Measurements from ENCODE around the gene ARHGAP24. TPM values are rescaled to one million over a fixed set of nuclear protein-coding genes. Genes with fewer than 3 reads are reported as not detected.

ARHGAP24 gene
- polyA plus RNA-seq, 2 of the 4 experiments (the other 2 are of a cell fraction), result 1.7 to 12.1 TPM

GRCh38 chr4:85993641-85994040 is 518.7 kb downstream of the ARHGAP24 start:
- DNase-seq (ENCODE audit: low read depth in 1 of 2, low spot score in 1 of 2) (no peak), FAIRE-seq (no peak), ATAC-seq (no peak)
- H3K4me3 ChIP-seq, result no peak overlapping the region
- ChIA-PET CTCF (interaction anchor here (0.9 to 1.5 kb wide), 2 partner anchors 8 to 197 kb away, joined by 3 to 4 read pairs; no protein-coding TSS in a partner anchor), POLR2A (no interaction called here)
- no peaks in the 10 kb centered on the region for H3K4me1 ChIP-seq
- WGBS (ENCODE audit: missing lambda C conversion rate), result 68% methylated on average over 2 of the region's 2 CpGs
- H3K27ac ChIP-seq, result no peak overlapping the region
- no peak for TF ChIP-seq TFCP2L1 (CRISPR knock-in tag; IDR thresholded peaks at IDR 0.05)
- H3K9me3 ChIP-seq, result no peaks in the 10 kb centered on the region
- H3K4me2 ChIP-seq, result no peak overlapping the region

GRCh38 chr4:85994576-85994975 is 519.6 kb downstream of the ARHGAP24 start:
- Histone ChIP-seq H3K4me1 (no peaks in the 10 kb centered on the region), H3K9me3 (no peaks in the 10 kb centered on the region), H3K27ac (no peak overlapping the region), H3K4me3 (no peak overlapping the region), H3K4me2 (no peak overlapping the region)
- TF ChIP-seq CHD2 (IDR thresholded peaks at IDR 0.05; ENCODE audit: low read length, partially characterized antibody) (no peak), MYC (IDR thresholded peaks at IDR 0.05; ENCODE audit: borderline replicate concordance, low read length) (no peak), CTCF (IDR thresholded peaks at IDR 0.05) (no peak), JUNB (IDR thresholded peaks at IDR 0.05) (no peak), CEBPB (IDR thresholded peaks at IDR 0.05) (no peak), REST (IDR thresholded peaks at IDR 0.05) (no peak), TFCP2L1 (CRISPR knock-in tag; IDR thresholded peaks at IDR 0.05) (no peak), SMC3 (IDR thresholded peaks at IDR 0.05) (no peak), FOSL2 (IDR thresholded peaks at IDR 0.05) (no peak), FOSL2 (CRISPR knock-in tag; IDR thresholded peaks at IDR 0.05) (no peak), E2F6 (IDR thresholded peaks at IDR 0.05; ENCODE audit: borderline replicate concordance, low read depth) (no peak), CHD4 (IDR thresholded peaks at IDR 0.05; ENCODE audit: borderline replicate concordance) (no peak), NFE2L2 (conservative IDR thresholded peaks at IDR 0.05; ENCODE audit: low read length) (no peak), ELK1 (IDR thresholded peaks at IDR 0.05; ENCODE audit: low read depth, low read length) (no peak), EHMT2 (IDR thresholded peaks at IDR 0.05; ENCODE audit: low read depth) (no peak), POLR2A (IDR thresholded peaks at IDR 0.05; ENCODE audit: low read length) (no peak)
- FAIRE-seq, result no peak
- no peak for DNase-seq (ENCODE audit: low read depth in 1 of 2, low spot score in 1 of 2)
- ChIA-PET POLR2A (no interaction called here), CTCF (interaction anchor here (0.5 to 1.5 kb wide), 2 partner anchors 9 to 42 kb away, joined by 3 to 4 read pairs; no protein-coding TSS in a partner anchor)
- ATAC-seq, result no peak

GRCh38 chr4:85995361-85995760 is 520.4 kb downstream of the ARHGAP24 start:
- POLR2A ChIA-PET, result no interaction called here
- FAIRE-seq (no peak), DNase-seq (ENCODE audit: low read depth in 1 of 2, low spot score in 1 of 2) (no peak), ATAC-seq (no peak)
- CTCF ChIA-PET, result interaction anchor here (1.5 kb wide), 1 partner anchor 9 kb away, joined by 4 read pairs; no protein-coding TSS in a partner anchor
- WGBS (ENCODE audit: missing lambda C conversion rate), result 79% methylated on average over 5 of the region's 6 CpGs
- Histone ChIP-seq H3K4me1 (no peaks in the 10 kb centered on the region), H3K9me3 (no peaks in the 10 kb centered on the region), H3K27ac (no peak overlapping the region), H3K4me2 (no peak overlapping the region), H3K4me3 (no peak overlapping the region)
- TF ChIP-seq MAZ (IDR thresholded peaks at IDR 0.05; ENCODE audit: borderline replicate concordance, low read depth, low read length) (no peak), CBX2 (IDR thresholded peaks at IDR 0.05; ENCODE audit: borderline replicate concordance, low read depth) (no peak), CTCF (IDR thresholded peaks at IDR 0.05) (no peak), ZC3H11A (IDR thresholded peaks at IDR 0.05) (no peak), SREBF2 (IDR thresholded peaks at IDR 0.05) (no peak), POLR2A (IDR thresholded peaks at IDR 0.05; ENCODE audit: low read length) (no peak), JUN (IDR thresholded peaks at IDR 0.05) (no peak), EHMT2 (IDR thresholded peaks at IDR 0.05; ENCODE audit: low read depth) (no peak), ATOH8 (CRISPR knock-in tag; IDR thresholded peaks at IDR 0.05; ENCODE audit: low read depth) (no peak), HDAC2 (IDR thresholded peaks at IDR 0.05) (no peak), POLR2AphosphoS2 (conservative IDR thresholded peaks at IDR 0.05; ENCODE audit: low read length) (no peak), CHD2 (IDR thresholded peaks at IDR 0.05; ENCODE audit: low read length, partially characterized antibody) (no peak), HOXB13 (CRISPR knock-in tag; IDR thresholded peaks at IDR 0.05; ENCODE audit: low read depth) (no peak)

Data from A549 (cell line).